ENCODE measurements around the gene HMGCL.

The HMGCL gene

GRCh38 chr1:23825076-23825761 lies at the start of gene HMGCL:
TSS of gene HMGCL (minus strand) at chr1:23825429. CDS start at chr1:23825415, 14 bp downstream.
- peak; percentile 92 for DNase-seq (ENCODE audit: low spot score)
- in situ Hi-C loops (cut with MboI; ENCODE audit: low pct_unique_long_range_greater_than_20kb, low sequenced_read_pairs, unreplicated experiment), result no loop called here
- TF ChIP-seq CTCF (IDR thresholded peaks at IDR 0.05; ENCODE audit: extremely low read depth, insufficient read depth, missing control alignments), result no peak

GRCh38 chr1:23872421-23872820 lies 47.2 kb upstream of the HMGCL start:
- DNase-seq (ENCODE audit: low spot score), result no peak
- TF ChIP-seq CTCF (IDR thresholded peaks at IDR 0.05; ENCODE audit: extremely low read depth, insufficient read depth, missing control alignments), result no peak
- in situ Hi-C loops (cut with MboI; ENCODE audit: low pct_unique_long_range_greater_than_20kb, low sequenced_read_pairs, unreplicated experiment), result no loop called here

GRCh38 chr1:23869051-23869450 lies 43.8 kb upstream of the HMGCL start:
- in situ Hi-C loops (cut with MboI; ENCODE audit: low pct_unique_long_range_greater_than_20kb, low sequenced_read_pairs, unreplicated experiment), result no loop called here
- TF ChIP-seq CTCF (IDR thresholded peaks at IDR 0.05; ENCODE audit: extremely low read depth, insufficient read depth, missing control alignments), result no peak
- DNase-seq (ENCODE audit: low spot score), result no peak

GRCh38 chr1:23868557-23869016 lies 43.4 kb upstream of the HMGCL start:
- in situ Hi-C loops (cut with MboI; ENCODE audit: low pct_unique_long_range_greater_than_20kb, low sequenced_read_pairs, unreplicated experiment), result no loop called here
- peak; percentile 28 for DNase-seq (ENCODE audit: low spot score)
- no peak for TF ChIP-seq CTCF (IDR thresholded peaks at IDR 0.05; ENCODE audit: extremely low read depth, insufficient read depth, missing control alignments)

GRCh38 chr1:23867895-23868556 lies 42.8 kb upstream of the HMGCL start, which contains the start of gene FUCA1:
TSS of gene FUCA1 (minus strand) at chr1:23868290. CDS start at chr1:23868286, 4 bp downstream.
- peak; percentile 98 for DNase-seq (ENCODE audit: low spot score)
- peak; percentile 86 for TF ChIP-seq CTCF (IDR thresholded peaks at IDR 0.05; ENCODE audit: extremely low read depth, insufficient read depth, missing control alignments)
- in situ Hi-C loops (cut with MboI; ENCODE audit: low pct_unique_long_range_greater_than_20kb, low sequenced_read_pairs, unreplicated experiment), result no loop called here

- no peak for TF ChIP-seq CTCF (IDR thresholded peaks at IDR 0.05; ENCODE audit: extremely low read depth, insufficient read depth, missing control alignments)
- in situ Hi-C loops (cut with MboI; ENCODE audit: low pct_unique_long_range_greater_than_20kb, low sequenced_read_pairs, unreplicated experiment), result no loop called here
- no peak for DNase-seq (ENCODE audit: low spot score)
Measured at GRCh38 chr1:23867542-23867894, 42.3 kb upstream of the HMGCL start.
